Vagina (tissue), 2 donors: ENCODE measurements around the gene CCDC126. TPM values are rescaled to one million over a fixed set of nuclear protein-coding genes. Genes with fewer than 3 reads are reported as not detected.

Source experiments
- DNase-seq, 2 donors: peaks; one replicate each; pipeline ENCODE4 v3.0.0-alpha.2; 2017; ENCODE audit errors: extremely low spot score in 2 of 2
- H3K27ac ChIP-seq: fragments of 200-600 bp; sonication (generic); one replicate; pipeline ENCODE4 v1.5.1; 2019
- H3K27me3 ChIP-seq: fragments of 200-600 bp; sonication (generic); one replicate; pipeline ENCODE4 v1.5.1; 2019
- H3K36me3 ChIP-seq, 2 donors: fragments of 200-600 bp; sonication (generic); one replicate each; pipeline ENCODE4 v1.5.1; 2017 to 2019
- H3K4me1 ChIP-seq: fragments of 200-600 bp; sonication (generic); one replicate; pipeline ENCODE4 v1.5.1; 2019
- H3K4me3 ChIP-seq, 2 donors: fragments of 200-600 bp; sonication (generic); 1 replicate in 1 of 2; 2 replicates in 1 of 2; pipeline ENCODE4 v1.5.1; 2016 to 2019
- H3K9me3 ChIP-seq: fragments of 200-600 bp; sonication (generic); one replicate; pipeline ENCODE4 v1.5.1; 2019
- POLR2A ChIP-seq, 2 donors: fragments of 450-650 bp; IDR thresholded peaks; one replicate each; pipeline ENCODE4 v1.6.1; 2017; ENCODE audit warnings: antibody characterized with exemption in 2 of 2, mild to moderate bottlenecking in 2 of 2, moderate library complexity in 2 of 2
- POLR2AphosphoS5 ChIP-seq, 2 donors: sonication (generic); formaldehyde crosslinking; IDR thresholded peaks; one replicate each; pipeline ENCODE4 v1.9.0; 2017; ENCODE audit warnings: antibody characterized with exemption in 2 of 2, mild to moderate bottlenecking in 2 of 2, low read depth in 1 of 2; ENCODE audit not compliant: insufficient read depth in 1 of 2
- intact Hi-C: fragments of 100-400 bp; cut with DNase I; formaldehyde crosslinking; loops from one replicate; pipeline ENCODE4 v1.15.1; 2023
- total RNA-seq: library from RNA; depleted of rRNA; stranded (reverse); fragments of >200 nt; gene quantifications from one replicate; pipeline ENCODE4 v1.2.3, GENCODE V29; 2016
- TF ChIP-seq, protein P1 (sequence below), 3 experiments: fragments of 450-650 bp in 2 of 3; fragments of 200-600 bp in 1 of 3; sonication (generic) in 1 of 3; IDR thresholded peaks; one replicate each; pipeline ENCODE4 v1.5.1; 2017 to 2019; ENCODE audit warnings: antibody characterized with exemption in 3 of 3, mild to moderate bottlenecking in 2 of 3, moderate library complexity in 2 of 3

Gene CCDC126
- total RNA-seq, 1 donor from 2014 or later, result 18.7 TPM

DNA sequence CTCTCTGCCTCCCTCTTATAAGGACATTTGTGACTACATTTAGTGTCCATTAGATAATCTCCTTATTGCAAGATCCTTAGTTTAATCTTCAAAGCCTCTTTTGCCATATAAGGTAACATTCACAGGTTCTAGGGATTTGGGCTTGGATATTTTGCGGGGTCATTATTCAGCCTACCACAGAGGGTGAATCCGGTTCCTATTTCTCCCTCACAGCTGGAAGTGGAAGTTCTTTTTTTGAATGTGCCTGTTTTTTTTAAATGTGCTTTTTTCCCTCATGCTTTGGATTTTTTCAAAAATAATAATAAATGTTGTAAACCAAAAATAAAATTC, 65.8 kb downstream of the CCDC126 start:
- H3K4me1 ChIP-seq, result no peaks in the 10 kb centered on the region
- no peak overlapping the region for H3K27ac ChIP-seq
- no peaks in the 10 kb centered on the region for H3K9me3 ChIP-seq
- no peaks in the 10 kb centered on the region for H3K27me3 ChIP-seq
- no peak for DNase-seq
- intact Hi-C loops, result no loop called here
- no peaks in the 10 kb centered on the region for H3K36me3 ChIP-seq
- TF ChIP-seq POLR2A (IDR thresholded peaks at IDR 0.05) (no peak), POLR2AphosphoS5 (IDR thresholded peaks at IDR 0.05; ENCODE audit: insufficient read depth in 1 of 2, low read depth in 1 of 2) (no peak)
- TF ChIP-seq, protein P1, sequence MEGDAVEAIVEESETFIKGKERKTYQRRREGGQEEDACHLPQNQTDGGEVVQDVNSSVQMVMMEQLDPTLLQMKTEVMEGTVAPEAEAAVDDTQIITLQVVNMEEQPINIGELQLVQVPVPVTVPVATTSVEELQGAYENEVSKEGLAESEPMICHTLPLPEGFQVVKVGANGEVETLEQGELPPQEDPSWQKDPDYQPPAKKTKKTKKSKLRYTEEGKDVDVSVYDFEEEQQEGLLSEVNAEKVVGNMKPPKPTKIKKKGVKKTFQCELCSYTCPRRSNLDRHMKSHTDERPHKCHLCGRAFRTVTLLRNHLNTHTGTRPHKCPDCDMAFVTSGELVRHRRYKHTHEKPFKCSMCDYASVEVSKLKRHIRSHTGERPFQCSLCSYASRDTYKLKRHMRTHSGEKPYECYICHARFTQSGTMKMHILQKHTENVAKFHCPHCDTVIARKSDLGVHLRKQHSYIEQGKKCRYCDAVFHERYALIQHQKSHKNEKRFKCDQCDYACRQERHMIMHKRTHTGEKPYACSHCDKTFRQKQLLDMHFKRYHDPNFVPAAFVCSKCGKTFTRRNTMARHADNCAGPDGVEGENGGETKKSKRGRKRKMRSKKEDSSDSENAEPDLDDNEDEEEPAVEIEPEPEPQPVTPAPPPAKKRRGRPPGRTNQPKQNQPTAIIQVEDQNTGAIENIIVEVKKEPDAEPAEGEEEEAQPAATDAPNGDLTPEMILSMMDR (IDR thresholded peaks at IDR 0.05), result no peak
- no peak overlapping the region for H3K4me3 ChIP-seq

DNA sequence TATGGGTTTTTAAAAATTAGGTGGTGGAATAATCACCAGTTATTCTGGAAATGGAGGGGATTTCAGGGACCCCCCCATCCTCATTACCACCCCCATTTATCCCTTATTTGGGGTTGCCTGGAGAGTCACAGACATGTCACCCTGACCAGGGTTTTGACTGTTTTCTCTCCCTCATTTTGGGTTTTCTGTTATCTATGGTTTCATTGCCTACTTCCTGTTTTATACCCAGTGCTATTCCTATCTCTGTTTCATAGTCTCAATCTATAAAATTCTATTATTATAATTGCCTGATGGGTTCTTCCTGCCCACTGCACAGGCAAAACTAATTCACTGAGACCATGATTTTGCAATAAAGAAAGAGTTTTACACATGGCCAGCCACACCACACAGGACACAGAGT, 66.9 kb downstream of the CCDC126 start:
- no peak for TF ChIP-seq POLR2AphosphoS5 (IDR thresholded peaks at IDR 0.05; ENCODE audit: insufficient read depth in 1 of 2, low read depth in 1 of 2)
- TF ChIP-seq, protein P1 (IDR thresholded peaks at IDR 0.05), result no peak
- no peak for TF ChIP-seq POLR2A (IDR thresholded peaks at IDR 0.05)
- intact Hi-C loops, result no loop called here
- no peaks in the 10 kb centered on the region for H3K27me3 ChIP-seq
- H3K4me3 ChIP-seq, result no peak overlapping the region
- no peaks in the 10 kb centered on the region for H3K9me3 ChIP-seq
- no peaks in the 10 kb centered on the region for H3K4me1 ChIP-seq
- DNase-seq, result no peak
- no peaks in the 10 kb centered on the region for H3K36me3 ChIP-seq
- H3K27ac ChIP-seq, result no peak overlapping the region

DNA sequence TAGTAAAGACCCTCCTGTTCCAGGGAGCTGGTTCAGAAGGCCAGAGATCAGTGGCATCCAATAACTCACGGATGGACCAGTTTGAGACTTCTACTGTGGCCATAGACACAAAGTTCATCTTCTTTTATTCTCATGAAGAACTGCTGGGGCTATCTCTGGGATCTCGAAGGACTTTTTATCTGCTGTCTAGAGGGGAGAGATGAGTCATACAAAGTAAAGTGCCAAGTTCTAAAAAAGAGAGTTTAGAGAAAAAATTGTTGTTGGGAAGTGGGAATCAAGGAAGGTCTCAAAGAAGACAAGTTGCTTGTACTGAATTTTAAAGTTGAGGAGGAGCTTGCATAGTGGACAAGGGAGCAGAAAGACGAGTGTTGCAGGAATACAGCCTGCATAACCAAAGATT, 74.9 kb downstream of the CCDC126 start:
- intact Hi-C loops, result no loop called here
- H3K4me1 ChIP-seq, result no peaks in the 10 kb centered on the region
- no peaks in the 10 kb centered on the region for H3K9me3 ChIP-seq
- no peak for DNase-seq
- H3K36me3 ChIP-seq, result no peaks in the 10 kb centered on the region
- H3K27me3 ChIP-seq, result no peaks in the 10 kb centered on the region
- H3K27ac ChIP-seq, result no peak overlapping the region
- TF ChIP-seq, protein P1 (IDR thresholded peaks at IDR 0.05), result no peak
- TF ChIP-seq POLR2AphosphoS5 (IDR thresholded peaks at IDR 0.05; ENCODE audit: insufficient read depth in 1 of 2, low read depth in 1 of 2) (no peak), POLR2A (IDR thresholded peaks at IDR 0.05) (no peak)
- no peak overlapping the region for H3K4me3 ChIP-seq

DNA sequence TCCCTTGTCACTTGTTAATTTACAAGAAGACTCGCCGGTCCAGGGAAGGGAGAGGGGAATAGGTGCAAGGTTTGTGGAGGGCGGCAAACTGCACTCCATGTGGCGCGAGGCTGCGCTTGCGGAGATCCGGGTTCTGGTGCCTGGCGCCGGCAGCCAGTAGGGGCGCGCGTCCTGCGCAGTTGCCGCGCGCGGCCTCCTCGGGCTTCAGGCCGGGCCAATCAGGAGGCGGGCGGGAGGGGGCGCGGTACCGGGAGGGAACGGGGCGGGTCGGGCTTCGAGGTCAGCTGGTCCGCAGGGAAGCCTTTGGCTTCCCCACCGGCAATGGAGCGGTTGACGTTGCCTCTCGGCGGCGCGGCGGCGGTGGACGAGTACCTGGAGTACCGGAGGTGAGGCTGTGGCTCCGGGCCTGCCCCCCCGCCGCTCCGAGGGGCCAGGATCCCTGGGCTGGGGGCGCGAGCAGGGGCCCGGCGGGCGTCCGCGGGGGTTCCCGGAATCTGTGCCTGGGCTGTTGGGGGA, 82.8 kb downstream of the CCDC126 start, which contains the start of gene FAM221A:
TSS of gene FAM221A (plus strand) at position 302 of the 516 bp plus-strand sequence. CDS start at position 322, 20 bp downstream.
- Histone ChIP-seq H3K4me1 (peaks cover 8% of the 10 kb centered on the region), H3K36me3 (no peaks in the 10 kb centered on the region), H3K27ac (peak within 1 kb of the TSS; percentile 68), H3K4me3 (peak within 1 kb of the TSS; percentile 56 to 69), H3K9me3 (no peaks in the 10 kb centered on the region), H3K27me3 (no peaks in the 10 kb centered on the region)
- intact Hi-C loops, result no loop called here
- TF ChIP-seq POLR2AphosphoS5 (IDR thresholded peaks at IDR 0.05; ENCODE audit: insufficient read depth in 1 of 2, low read depth in 1 of 2), result peak in 1 of 2 donors; percentile 40
- TF ChIP-seq, protein P1 (IDR thresholded peaks at IDR 0.05), result peak in 2 of 3 experiments; percentile 52 to 62
- no peak for TF ChIP-seq POLR2A (IDR thresholded peaks at IDR 0.05)
- DNase-seq, result no peak
